ENCODE data around the gene MEF2C. TPM values are rescaled to one million over a fixed set of nuclear protein-coding genes. Genes with fewer than 3 reads are reported as not detected.

MEF2C gene
- polyA plus RNA-seq, 1 donor from 2014 or later, result 30.2 TPM

DNA sequence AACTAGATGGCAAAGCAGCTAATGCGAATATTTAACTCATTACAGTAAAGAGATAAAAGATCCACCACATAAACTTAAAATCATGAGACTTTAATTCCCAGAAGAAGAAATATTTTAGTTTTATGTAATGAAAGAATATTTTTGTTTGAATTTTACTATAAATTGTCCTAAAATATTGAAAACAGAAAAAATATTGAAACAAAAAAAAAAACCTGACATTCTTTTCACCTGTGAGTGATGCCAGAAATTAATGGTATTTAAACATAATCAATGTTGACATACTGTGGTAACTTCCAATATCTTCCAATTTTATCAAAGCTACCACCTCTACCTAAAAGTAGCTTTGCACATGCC, 153.2 kb downstream of the MEF2C start:
- Histone ChIP-seq H4K20me1 (ENCODE audit: insufficient read depth) (no peaks in the 10 kb centered on the region), H3K79me2 (replicated peaks; ENCODE audit: insufficient read depth, low read length) (no peaks in the 10 kb centered on the region), H3K4me3 (ENCODE audit: low read length) (no peak overlapping the region), H2AFZ (ENCODE audit: low read depth, low read length) (no peak overlapping the region), H3F3A (ENCODE audit: insufficient read depth, low read length, poor library complexity, severe bottlenecking) (no peaks in the 10 kb centered on the region), H3K27me3 (ENCODE audit: insufficient read depth, low read depth, low read length) (no peaks in the 10 kb centered on the region), H3K9me2 (ENCODE audit: insufficient read depth, low read length) (no peaks in the 10 kb centered on the region), H3K9me3 (ENCODE audit: low read length) (no peaks in the 10 kb centered on the region), H3K4me2 (ENCODE audit: low read length) (no peak overlapping the region), H3K27ac (ENCODE audit: low read length) (peak overlapping the region; percentile 78), H3K9ac (ENCODE audit: low read length) (no peak overlapping the region), H3K36me3 (ENCODE audit: insufficient read depth, low read length) (no peaks in the 10 kb centered on the region)
- peak; percentile 47 for TF ChIP-seq SMC3 (conservative IDR thresholded peaks at IDR 0.05; ENCODE audit: poor library complexity)
- no peak for TF ChIP-seq MXI1 (conservative IDR thresholded peaks at IDR 0.05; ENCODE audit: poor library complexity, severe bottlenecking)

DNA sequence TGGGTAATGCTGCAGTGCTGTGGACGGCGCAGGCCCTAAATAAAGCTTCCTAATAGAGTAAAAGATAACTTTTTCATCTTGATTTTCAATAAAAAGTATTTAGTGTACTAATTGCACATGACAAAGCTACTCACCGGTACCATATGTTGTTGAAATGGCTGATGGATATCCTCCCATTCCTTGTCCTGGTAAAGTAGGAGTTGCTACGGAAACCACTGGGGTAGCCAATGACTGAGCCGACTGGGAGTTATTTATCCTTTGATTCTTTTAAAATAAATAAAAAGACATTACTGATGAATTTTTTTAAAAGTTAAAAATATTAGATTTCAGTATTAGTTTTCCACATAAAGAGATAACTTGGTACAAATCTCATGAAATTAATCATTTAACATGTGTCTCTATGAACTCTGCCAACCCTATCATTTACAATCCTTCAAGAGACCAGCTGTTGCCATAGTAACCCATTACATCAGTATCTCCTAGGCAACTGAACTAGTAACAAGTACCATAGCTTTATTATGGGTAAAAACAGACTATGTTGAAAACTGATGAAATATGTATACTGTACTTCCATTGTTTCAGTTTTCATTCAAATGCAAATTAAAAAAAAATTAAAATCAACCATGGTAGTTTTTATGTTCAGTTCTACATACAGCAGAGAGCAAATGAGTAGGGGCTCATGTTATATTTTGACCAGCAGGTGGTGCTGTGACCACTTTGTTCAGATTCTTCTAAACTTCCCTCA, 153.7 kb downstream of the MEF2C start:
- Histone ChIP-seq H3K9ac (ENCODE audit: low read length) (peak overlapping the region; percentile 45), H3K27me3 (ENCODE audit: insufficient read depth, low read depth, low read length) (no peaks in the 10 kb centered on the region), H3K79me2 (replicated peaks; ENCODE audit: insufficient read depth, low read length) (no peaks in the 10 kb centered on the region), H4K20me1 (ENCODE audit: insufficient read depth) (no peaks in the 10 kb centered on the region), H3K4me3 (ENCODE audit: low read length) (peak overlapping the region; percentile 55), H3K9me3 (ENCODE audit: low read length) (no peaks in the 10 kb centered on the region), H3F3A (ENCODE audit: insufficient read depth, low read length, poor library complexity, severe bottlenecking) (no peaks in the 10 kb centered on the region), H3K27ac (ENCODE audit: low read length) (peak overlapping the region; percentile 78), H3K4me2 (ENCODE audit: low read length) (peak overlapping the region; percentile 81), H3K9me2 (ENCODE audit: insufficient read depth, low read length) (no peaks in the 10 kb centered on the region), H3K36me3 (ENCODE audit: insufficient read depth, low read length) (no peaks in the 10 kb centered on the region), H2AFZ (ENCODE audit: low read depth, low read length) (no peak overlapping the region)
- TF ChIP-seq EP300 (conservative IDR thresholded peaks at IDR 0.05; ENCODE audit: poor library complexity, severe bottlenecking) (peak; percentile 89), MXI1 (conservative IDR thresholded peaks at IDR 0.05; ENCODE audit: poor library complexity, severe bottlenecking) (peak; percentile 77), POLR2AphosphoS5 (IDR thresholded peaks at IDR 0.05) (peak; percentile 4), RAD21 (conservative IDR thresholded peaks at IDR 0.05) (peak; percentile 97), SMC3 (conservative IDR thresholded peaks at IDR 0.05; ENCODE audit: poor library complexity) (peak; percentile 98), EZH2 (IDR thresholded peaks at IDR 0.05; ENCODE audit: borderline replicate concordance, insufficient read depth, low read length, poor library complexity, severe bottlenecking) (no peak)
- TF ChIP-seq, protein P1, sequence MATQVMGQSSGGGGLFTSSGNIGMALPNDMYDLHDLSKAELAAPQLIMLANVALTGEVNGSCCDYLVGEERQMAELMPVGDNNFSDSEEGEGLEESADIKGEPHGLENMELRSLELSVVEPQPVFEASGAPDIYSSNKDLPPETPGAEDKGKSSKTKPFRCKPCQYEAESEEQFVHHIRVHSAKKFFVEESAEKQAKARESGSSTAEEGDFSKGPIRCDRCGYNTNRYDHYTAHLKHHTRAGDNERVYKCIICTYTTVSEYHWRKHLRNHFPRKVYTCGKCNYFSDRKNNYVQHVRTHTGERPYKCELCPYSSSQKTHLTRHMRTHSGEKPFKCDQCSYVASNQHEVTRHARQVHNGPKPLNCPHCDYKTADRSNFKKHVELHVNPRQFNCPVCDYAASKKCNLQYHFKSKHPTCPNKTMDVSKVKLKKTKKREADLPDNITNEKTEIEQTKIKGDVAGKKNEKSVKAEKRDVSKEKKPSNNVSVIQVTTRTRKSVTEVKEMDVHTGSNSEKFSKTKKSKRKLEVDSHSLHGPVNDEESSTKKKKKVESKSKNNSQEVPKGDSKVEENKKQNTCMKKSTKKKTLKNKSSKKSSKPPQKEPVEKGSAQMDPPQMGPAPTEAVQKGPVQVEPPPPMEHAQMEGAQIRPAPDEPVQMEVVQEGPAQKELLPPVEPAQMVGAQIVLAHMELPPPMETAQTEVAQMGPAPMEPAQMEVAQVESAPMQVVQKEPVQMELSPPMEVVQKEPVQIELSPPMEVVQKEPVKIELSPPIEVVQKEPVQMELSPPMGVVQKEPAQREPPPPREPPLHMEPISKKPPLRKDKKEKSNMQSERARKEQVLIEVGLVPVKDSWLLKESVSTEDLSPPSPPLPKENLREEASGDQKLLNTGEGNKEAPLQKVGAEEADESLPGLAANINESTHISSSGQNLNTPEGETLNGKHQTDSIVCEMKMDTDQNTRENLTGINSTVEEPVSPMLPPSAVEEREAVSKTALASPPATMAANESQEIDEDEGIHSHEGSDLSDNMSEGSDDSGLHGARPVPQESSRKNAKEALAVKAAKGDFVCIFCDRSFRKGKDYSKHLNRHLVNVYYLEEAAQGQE (IDR thresholded peaks at IDR 0.05; ENCODE audit: borderline replicate concordance), result no peak
- TF ChIP-seq, protein P2, sequence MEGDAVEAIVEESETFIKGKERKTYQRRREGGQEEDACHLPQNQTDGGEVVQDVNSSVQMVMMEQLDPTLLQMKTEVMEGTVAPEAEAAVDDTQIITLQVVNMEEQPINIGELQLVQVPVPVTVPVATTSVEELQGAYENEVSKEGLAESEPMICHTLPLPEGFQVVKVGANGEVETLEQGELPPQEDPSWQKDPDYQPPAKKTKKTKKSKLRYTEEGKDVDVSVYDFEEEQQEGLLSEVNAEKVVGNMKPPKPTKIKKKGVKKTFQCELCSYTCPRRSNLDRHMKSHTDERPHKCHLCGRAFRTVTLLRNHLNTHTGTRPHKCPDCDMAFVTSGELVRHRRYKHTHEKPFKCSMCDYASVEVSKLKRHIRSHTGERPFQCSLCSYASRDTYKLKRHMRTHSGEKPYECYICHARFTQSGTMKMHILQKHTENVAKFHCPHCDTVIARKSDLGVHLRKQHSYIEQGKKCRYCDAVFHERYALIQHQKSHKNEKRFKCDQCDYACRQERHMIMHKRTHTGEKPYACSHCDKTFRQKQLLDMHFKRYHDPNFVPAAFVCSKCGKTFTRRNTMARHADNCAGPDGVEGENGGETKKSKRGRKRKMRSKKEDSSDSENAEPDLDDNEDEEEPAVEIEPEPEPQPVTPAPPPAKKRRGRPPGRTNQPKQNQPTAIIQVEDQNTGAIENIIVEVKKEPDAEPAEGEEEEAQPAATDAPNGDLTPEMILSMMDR (IDR thresholded peaks at IDR 0.05; ENCODE audit: poor library complexity, severe bottlenecking), result peak; percentile 98
